ENCODE results near the gene RASL10A.

RASL10A gene

GRCh38 chr22:29342577-29343312, 27.2 kb upstream of the RASL10A start:
- peak overlapping the region; percentile 91 for H3K27ac ChIP-seq

GRCh38 chr22:29342177-29342576, 26.7 kb upstream of the RASL10A start:
- peak overlapping the region; percentile 91 for H3K27ac ChIP-seq

More at GRCh38 chr22:29342577-29343312, 27.2 kb upstream of the RASL10A start:
- peak; percentile 44; the same call in 1 of the 2 replicates for TF ChIP-seq ZFX (IDR thresholded peaks at IDR 0.05)
- no peak for TF ChIP-seq CTCF (conservative IDR thresholded peaks at IDR 0.05)

GRCh38 chr22:29341849-29342127, 26.3 kb upstream of the RASL10A start:
- no peak for TF ChIP-seq ZFX (IDR thresholded peaks at IDR 0.05)
- TF ChIP-seq CTCF (conservative IDR thresholded peaks at IDR 0.05) = no peak
- H3K27ac ChIP-seq = peak overlapping the region; percentile 91

More at GRCh38 chr22:29342177-29342576, 26.7 kb upstream of the RASL10A start:
- TF ChIP-seq ZFX (IDR thresholded peaks at IDR 0.05) (no peak; the same call in 1 of the 2 replicates), CTCF (conservative IDR thresholded peaks at IDR 0.05) (no peak)

GRCh38 chr22:29341056-29341848, 25.8 kb upstream of the RASL10A start:
- TF ChIP-seq ZFX (IDR thresholded peaks at IDR 0.05) = no peak
- peak overlapping the region; percentile 91 for H3K27ac ChIP-seq

- TF ChIP-seq CTCF (conservative IDR thresholded peaks at IDR 0.05) (no peak), ZFX (IDR thresholded peaks at IDR 0.05) (no peak)
- peak overlapping the region; percentile 91; the same call in 1 of the 2 replicates for H3K27ac ChIP-seq
Measured at GRCh38 chr22:29340566-29340965, 25.1 kb upstream of the RASL10A start.

- TF ChIP-seq CTCF (conservative IDR thresholded peaks at IDR 0.05) (no peak), ZFX (IDR thresholded peaks at IDR 0.05) (no peak)
- peak overlapping the region; percentile 88; the same call in 1 of the 2 replicates for H3K27ac ChIP-seq
Measured at GRCh38 chr22:29339381-29340235, 24.1 kb upstream of the RASL10A start.

- H3K27ac ChIP-seq = peak overlapping the region; percentile 88
- TF ChIP-seq CTCF (conservative IDR thresholded peaks at IDR 0.05) (no peak), ZFX (IDR thresholded peaks at IDR 0.05) (no peak)
Measured at GRCh38 chr22:29338398-29338797, 22.9 kb upstream of the RASL10A start.

Measured in C4-2B (cell line).